ENCODE data around the gene MACROH2A1. TPM values are rescaled to one million over a fixed set of nuclear protein-coding genes. Genes with fewer than 3 reads are reported as not detected.

The MACROH2A1 gene
- polyA plus RNA-seq, 1 of the 3 experiments (the other 2 are of a cell fraction) = 165 TPM

DNA sequence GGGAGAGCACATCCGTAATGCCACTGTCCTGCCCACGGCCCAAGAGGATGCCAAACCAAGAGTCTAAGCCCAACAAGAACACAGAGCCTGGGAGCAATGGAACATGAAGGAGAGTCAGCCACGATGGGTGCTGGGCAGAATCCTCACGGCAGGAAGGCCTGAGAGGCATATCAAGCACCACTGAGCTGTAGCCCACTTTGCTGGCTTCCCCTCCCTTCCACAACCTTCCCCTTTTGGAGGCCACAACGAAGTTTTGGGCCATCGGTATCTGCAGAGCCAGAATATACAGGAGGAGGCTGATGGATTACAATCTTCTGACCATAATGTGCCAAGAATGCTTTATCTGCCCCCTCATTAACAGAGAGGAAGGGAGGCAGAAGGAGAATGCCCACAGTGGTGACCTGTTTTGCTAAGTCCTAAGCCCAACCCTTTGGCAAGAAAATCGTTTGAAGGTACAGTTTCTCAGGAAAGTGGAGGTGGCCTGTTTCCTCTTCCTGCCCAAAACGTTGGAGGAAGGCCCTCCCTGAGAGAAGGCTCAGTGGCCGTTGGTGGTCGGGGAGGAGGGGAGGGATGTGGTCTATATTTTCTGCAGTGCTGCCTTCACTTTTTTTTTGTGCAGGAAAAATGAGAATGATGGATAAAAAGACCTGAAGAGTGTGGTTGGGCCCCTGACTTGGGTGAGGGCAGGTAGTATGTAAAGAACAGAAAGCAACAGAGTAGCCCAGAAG lies 26.2 kb downstream of the MACROH2A1 start:
- Histone ChIP-seq H2AFZ (ENCODE audit: low read depth) (no peak overlapping the region), H3K4me3 (ENCODE audit: low read depth in 2 of 2, low read length in 1 of 2) (no peak overlapping the region), H3K27ac (ENCODE audit: low read depth in 2 of 2, low read length in 1 of 2) (peak overlapping the region in 1 of 2 experiments; percentile 11; a peak in 1 of 4 replicates), H3K9me3 (no peaks in the 10 kb centered on the region), H3K27me3 (ENCODE audit: insufficient read depth) (no peaks in the 10 kb centered on the region), H4K20me1 (ENCODE audit: insufficient read depth) (peaks cover 46% of the 10 kb centered on the region), H3K36me3 (replicated peaks in 1 of 2; ENCODE audit: control insufficient read depth in 1 of 2, insufficient read depth in 2 of 2, low read length in 1 of 2) (peaks cover 37 to 72% of the 10 kb centered on the region in 2 experiments), H3K9me2 (no peaks in the 10 kb centered on the region), H3K79me2 (ENCODE audit: insufficient read depth) (peaks cover 76% of the 10 kb centered on the region; the same call in 1 of the 2 replicates), H3K4me1 (ENCODE audit: control insufficient read depth in 1 of 2, insufficient read depth in 2 of 2, low read depth in 1 of 2, low read length in 1 of 2) (peaks cover 14 to 52% of the 10 kb centered on the region in 2 experiments), H3F3A (replicated peaks; ENCODE audit: insufficient read depth) (no peaks in the 10 kb centered on the region), H3K4me2 (no peak overlapping the region), H3K9ac (no peak overlapping the region)
- WGBS (ENCODE audit: low lambda C conversion rate) = 88% methylated on average over 10 of the region's 10 CpGs
- POLR2A ChIA-PET = no interaction called here
- TF ChIP-seq, protein P1, sequence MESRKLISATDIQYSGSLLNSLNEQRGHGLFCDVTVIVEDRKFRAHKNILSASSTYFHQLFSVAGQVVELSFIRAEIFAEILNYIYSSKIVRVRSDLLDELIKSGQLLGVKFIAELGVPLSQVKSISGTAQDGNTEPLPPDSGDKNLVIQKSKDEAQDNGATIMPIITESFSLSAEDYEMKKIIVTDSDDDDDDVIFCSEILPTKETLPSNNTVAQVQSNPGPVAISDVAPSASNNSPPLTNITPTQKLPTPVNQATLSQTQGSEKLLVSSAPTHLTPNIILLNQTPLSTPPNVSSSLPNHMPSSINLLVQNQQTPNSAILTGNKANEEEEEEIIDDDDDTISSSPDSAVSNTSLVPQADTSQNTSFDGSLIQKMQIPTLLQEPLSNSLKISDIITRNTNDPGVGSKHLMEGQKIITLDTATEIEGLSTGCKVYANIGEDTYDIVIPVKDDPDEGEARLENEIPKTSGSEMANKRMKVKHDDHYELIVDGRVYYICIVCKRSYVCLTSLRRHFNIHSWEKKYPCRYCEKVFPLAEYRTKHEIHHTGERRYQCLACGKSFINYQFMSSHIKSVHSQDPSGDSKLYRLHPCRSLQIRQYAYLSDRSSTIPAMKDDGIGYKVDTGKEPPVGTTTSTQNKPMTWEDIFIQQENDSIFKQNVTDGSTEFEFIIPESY (IDR thresholded peaks at IDR 0.05; ENCODE audit: borderline replicate concordance, low read depth) = no peak
- no peak for TF ChIP-seq EP300 (IDR thresholded peaks at IDR 0.05; ENCODE audit: borderline replicate concordance in 1 of 2, low read depth in 1 of 2, low read length in 1 of 2)
- no peak for TF ChIP-seq CHD2 (IDR thresholded peaks at IDR 0.05; ENCODE audit: low read length, partially characterized antibody)
- TF ChIP-seq GABPA (IDR thresholded peaks at IDR 0.05; ENCODE audit: low read depth) = no peak
- TF ChIP-seq, protein P2, sequence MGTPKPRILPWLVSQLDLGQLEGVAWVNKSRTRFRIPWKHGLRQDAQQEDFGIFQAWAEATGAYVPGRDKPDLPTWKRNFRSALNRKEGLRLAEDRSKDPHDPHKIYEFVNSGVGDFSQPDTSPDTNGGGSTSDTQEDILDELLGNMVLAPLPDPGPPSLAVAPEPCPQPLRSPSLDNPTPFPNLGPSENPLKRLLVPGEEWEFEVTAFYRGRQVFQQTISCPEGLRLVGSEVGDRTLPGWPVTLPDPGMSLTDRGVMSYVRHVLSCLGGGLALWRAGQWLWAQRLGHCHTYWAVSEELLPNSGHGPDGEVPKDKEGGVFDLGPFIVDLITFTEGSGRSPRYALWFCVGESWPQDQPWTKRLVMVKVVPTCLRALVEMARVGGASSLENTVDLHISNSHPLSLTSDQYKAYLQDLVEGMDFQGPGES (IDR thresholded peaks at IDR 0.05; ENCODE audit: low read depth, low read length) = no peak
- TF ChIP-seq SIN3A (IDR thresholded peaks at IDR 0.05; ENCODE audit: borderline replicate concordance, low read depth, low read length) = no peak
- TF ChIP-seq MXI1 (IDR thresholded peaks at IDR 0.05; ENCODE audit: low read depth, low read length) = no peak
- no peak for TF ChIP-seq SMC3 (IDR thresholded peaks at IDR 0.05; ENCODE audit: low read depth, low read length)
- no peak for TF ChIP-seq JUND (IDR thresholded peaks at IDR 0.05)
- no peak for TF ChIP-seq FOXJ3 (CRISPR knock-in tag; IDR thresholded peaks at IDR 0.05)
- no peak for TF ChIP-seq TEAD4 (IDR thresholded peaks at IDR 0.05; ENCODE audit: borderline replicate concordance, insufficient read depth)
- DNase-seq = no peak
- CTCF ChIA-PET = interaction anchor here (0.8 kb wide), 1 partner anchor 25 kb away, joined by 3 read pairs; no protein-coding TSS in a partner anchor

DNA sequence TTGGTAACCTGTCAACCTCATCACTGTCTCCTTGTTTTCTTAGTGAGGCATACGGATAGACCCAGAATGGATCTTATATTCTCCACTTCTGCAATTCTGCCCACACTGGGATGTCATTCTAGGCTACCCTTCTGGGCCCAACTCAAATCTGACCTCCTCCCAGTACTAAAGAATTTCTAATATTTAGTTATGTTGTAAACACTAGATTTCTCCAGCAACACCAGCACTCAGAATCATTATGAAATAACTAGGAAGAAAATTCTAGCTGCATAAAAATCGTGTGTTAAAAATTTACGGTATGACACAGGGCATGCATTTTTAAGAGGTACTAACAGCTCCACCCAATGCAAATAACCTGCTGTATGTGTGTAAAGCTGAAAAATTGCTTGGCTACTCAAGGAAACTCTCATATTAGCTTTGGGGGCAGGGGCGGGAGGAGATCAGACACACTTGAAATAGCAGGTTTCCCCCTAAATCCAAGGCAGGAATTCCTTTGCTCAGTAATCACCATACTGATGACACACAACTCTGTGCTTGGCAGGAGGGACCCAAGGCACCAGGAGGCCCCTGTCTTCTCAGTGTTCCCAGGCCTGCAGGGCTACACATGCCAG lies 27.3 kb downstream of the MACROH2A1 start:
- H3K4me3 ChIP-seq (ENCODE audit: low read depth in 2 of 2, low read length in 1 of 2) = no peak overlapping the region
- H3K79me2 ChIP-seq (ENCODE audit: insufficient read depth) = peaks cover 70% of the 10 kb centered on the region; the same call in 1 of the 2 replicates
- DNase-seq = no peak
- H3K27ac ChIP-seq (ENCODE audit: low read depth in 2 of 2, low read length in 1 of 2) = no peak overlapping the region; a peak in 1 of 4 replicates
- peaks cover 35% of the 10 kb centered on the region for H4K20me1 ChIP-seq (ENCODE audit: insufficient read depth)
- ChIA-PET CTCF (no interaction called here), POLR2A (no interaction called here)
- H3K9ac ChIP-seq = no peak overlapping the region
- H2AFZ ChIP-seq (ENCODE audit: low read depth) = no peak overlapping the region
- TF ChIP-seq SMC3 (IDR thresholded peaks at IDR 0.05; ENCODE audit: low read depth, low read length) (no peak), FOXM1 (IDR thresholded peaks at IDR 0.05; ENCODE audit: low read depth) (no peak), FOSL2 (IDR thresholded peaks at IDR 0.05; ENCODE audit: borderline replicate concordance, low read depth) (peak; percentile 35; the same call in 1 of the 2 replicates)
- H3K36me3 ChIP-seq (replicated peaks in 1 of 2; ENCODE audit: control insufficient read depth in 1 of 2, insufficient read depth in 2 of 2, low read length in 1 of 2) = peaks cover 39 to 77% of the 10 kb centered on the region in 2 experiments
- H3K4me2 ChIP-seq = no peak overlapping the region
- no peaks in the 10 kb centered on the region for H3K9me2 ChIP-seq
- 85% methylated on average over 4 of the region's 4 CpGs for WGBS (ENCODE audit: low lambda C conversion rate)
- no peaks in the 10 kb centered on the region for H3K27me3 ChIP-seq (ENCODE audit: insufficient read depth)
- H3K4me1 ChIP-seq (ENCODE audit: control insufficient read depth in 1 of 2, insufficient read depth in 2 of 2, low read depth in 1 of 2, low read length in 1 of 2) = peaks cover 14 to 48% of the 10 kb centered on the region in 2 experiments
- no peaks in the 10 kb centered on the region for H3F3A ChIP-seq (replicated peaks; ENCODE audit: insufficient read depth)
- no peaks in the 10 kb centered on the region for H3K9me3 ChIP-seq

Data from SK-N-SH (cell line).